ENCODE results near the gene SYNPO2.
"Not testable (repeated sequence)": the region's sequence is repeated elsewhere in the genome, so short reads cannot be mapped to it uniquely, and the experiment has no call there.

The SYNPO2 gene

DNA sequence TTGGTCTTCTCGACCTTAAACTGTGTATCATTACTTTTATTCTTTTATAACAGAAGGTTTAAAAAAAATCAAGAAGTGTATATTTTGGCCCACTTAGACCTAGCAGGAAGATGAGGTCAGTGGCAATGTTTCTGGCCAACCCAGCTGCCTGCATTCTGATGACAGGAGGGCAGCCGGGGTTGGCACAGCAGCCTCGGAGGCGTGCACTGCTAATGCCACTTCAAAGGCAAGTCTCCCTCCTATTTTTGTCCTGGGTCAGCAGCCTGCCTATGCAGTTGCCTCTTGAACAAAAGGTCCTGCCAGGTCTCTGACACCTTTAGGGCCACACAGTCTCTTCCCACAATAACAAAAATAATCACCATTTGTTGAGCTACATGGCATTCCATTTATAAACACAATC lies 157.6 kb downstream of the SYNPO2 start:
- no peak overlapping the region for H3K4me3 ChIP-seq (ENCODE audit: low read length, poor library complexity, severe bottlenecking)
- peaks cover 33% of the 10 kb centered on the region for H3K4me1 ChIP-seq (ENCODE audit: insufficient read depth, low read length, poor library complexity, severe bottlenecking)
- H2AFZ ChIP-seq (ENCODE audit: low read length): peak overlapping the region; percentile 71

DNA sequence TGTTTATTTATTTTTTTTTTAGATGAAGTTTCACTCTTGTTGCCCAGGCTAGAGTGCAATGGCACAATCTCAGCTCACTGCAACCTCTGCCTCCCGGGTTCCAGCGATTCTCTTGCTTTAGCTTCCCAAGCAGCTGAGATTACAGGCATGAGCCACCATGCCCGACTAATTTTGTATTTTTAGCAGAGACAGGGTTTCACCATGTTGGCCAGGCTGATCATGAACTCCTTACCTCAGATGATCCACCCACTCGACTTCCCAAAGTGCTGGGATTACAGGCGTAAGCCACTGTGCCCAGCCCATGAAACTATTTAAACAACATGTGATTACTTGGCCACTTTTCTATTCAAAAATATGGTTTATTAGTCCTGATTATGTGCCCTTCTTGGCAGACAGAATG lies 158.4 kb downstream of the SYNPO2 start:
- Histone ChIP-seq H2AFZ (ENCODE audit: low read length) (peak overlapping the region; percentile 71; the same call in 1 of the 2 replicates), H3K4me2 (ENCODE audit: low read depth, low read length, poor library complexity, severe bottlenecking) (peak overlapping the region; percentile 41), H3K4me1 (ENCODE audit: insufficient read depth, low read length, poor library complexity, severe bottlenecking) (peaks cover 29% of the 10 kb centered on the region)
- not testable (repeated sequence) for H3K9me3 ChIP-seq (ENCODE audit: insufficient read depth, low read depth, low read length); H3K36me3 ChIP-seq (ENCODE audit: insufficient read depth, low read length); H3K79me2 ChIP-seq (ENCODE audit: insufficient read depth, low read length); H3F3A ChIP-seq (ENCODE audit: low read depth); H3K9me2 ChIP-seq (replicated peaks; ENCODE audit: low read depth, low read length); H3K4me3 ChIP-seq (ENCODE audit: low read length, poor library complexity, severe bottlenecking); H3K9ac ChIP-seq (ENCODE audit: low read depth, low read length, poor library complexity, severe bottlenecking); H4K20me1 ChIP-seq (ENCODE audit: insufficient read depth, low read length, poor library complexity, severe bottlenecking); H3K27me3 ChIP-seq (ENCODE audit: insufficient read depth, low read length, poor library complexity, severe bottlenecking)

More for the DNA sequence above, 157.6 kb downstream of the SYNPO2 start:
- Histone ChIP-seq H3K36me3 (ENCODE audit: insufficient read depth, low read length) (no peaks in the 10 kb centered on the region), H4K20me1 (ENCODE audit: insufficient read depth, low read length, poor library complexity, severe bottlenecking) (no peaks in the 10 kb centered on the region), H3K9me3 (ENCODE audit: insufficient read depth, low read depth, low read length) (no peaks in the 10 kb centered on the region), H3K9ac (ENCODE audit: low read depth, low read length, poor library complexity, severe bottlenecking) (no peak overlapping the region), H3K27me3 (ENCODE audit: insufficient read depth, low read length, poor library complexity, severe bottlenecking) (no peaks in the 10 kb centered on the region), H3K9me2 (replicated peaks; ENCODE audit: low read depth, low read length) (no peaks in the 10 kb centered on the region), H3K4me2 (ENCODE audit: low read depth, low read length, poor library complexity, severe bottlenecking) (peak overlapping the region; percentile 41), H3F3A (ENCODE audit: low read depth) (no peaks in the 10 kb centered on the region), H3K79me2 (ENCODE audit: insufficient read depth, low read length) (no peaks in the 10 kb centered on the region)
- TF ChIP-seq, protein P1, sequence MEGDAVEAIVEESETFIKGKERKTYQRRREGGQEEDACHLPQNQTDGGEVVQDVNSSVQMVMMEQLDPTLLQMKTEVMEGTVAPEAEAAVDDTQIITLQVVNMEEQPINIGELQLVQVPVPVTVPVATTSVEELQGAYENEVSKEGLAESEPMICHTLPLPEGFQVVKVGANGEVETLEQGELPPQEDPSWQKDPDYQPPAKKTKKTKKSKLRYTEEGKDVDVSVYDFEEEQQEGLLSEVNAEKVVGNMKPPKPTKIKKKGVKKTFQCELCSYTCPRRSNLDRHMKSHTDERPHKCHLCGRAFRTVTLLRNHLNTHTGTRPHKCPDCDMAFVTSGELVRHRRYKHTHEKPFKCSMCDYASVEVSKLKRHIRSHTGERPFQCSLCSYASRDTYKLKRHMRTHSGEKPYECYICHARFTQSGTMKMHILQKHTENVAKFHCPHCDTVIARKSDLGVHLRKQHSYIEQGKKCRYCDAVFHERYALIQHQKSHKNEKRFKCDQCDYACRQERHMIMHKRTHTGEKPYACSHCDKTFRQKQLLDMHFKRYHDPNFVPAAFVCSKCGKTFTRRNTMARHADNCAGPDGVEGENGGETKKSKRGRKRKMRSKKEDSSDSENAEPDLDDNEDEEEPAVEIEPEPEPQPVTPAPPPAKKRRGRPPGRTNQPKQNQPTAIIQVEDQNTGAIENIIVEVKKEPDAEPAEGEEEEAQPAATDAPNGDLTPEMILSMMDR (conservative IDR thresholded peaks at IDR 0.05; ENCODE audit: low read length): no peak
- TF ChIP-seq EZH2phosphoT487 (IDR thresholded peaks at IDR 0.05; ENCODE audit: borderline replicate concordance): no peak

DNA sequence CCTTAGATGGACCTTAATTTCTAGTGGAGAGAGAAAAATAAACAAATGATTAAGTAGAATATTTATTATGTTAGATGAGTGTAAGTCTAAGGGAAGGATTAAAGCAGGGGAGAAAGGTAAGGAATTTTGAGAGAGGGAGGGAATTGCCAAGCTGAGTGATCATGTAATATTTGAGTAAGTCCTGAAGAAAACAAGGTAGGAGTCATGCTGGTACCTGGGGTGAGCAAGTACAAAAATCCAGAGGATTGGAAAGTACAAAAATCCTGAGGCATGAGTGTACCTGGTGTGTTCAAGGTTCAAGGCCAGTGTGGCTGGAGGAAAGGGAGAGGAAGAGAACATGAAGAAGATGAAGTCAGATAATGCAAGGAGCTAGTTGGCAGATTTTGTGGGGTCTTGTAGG lies 159.8 kb downstream of the SYNPO2 start:
- no peaks in the 10 kb centered on the region for H3F3A ChIP-seq (ENCODE audit: low read depth)
- no peaks in the 10 kb centered on the region for H3K9me3 ChIP-seq (ENCODE audit: insufficient read depth, low read depth, low read length)
- no peak overlapping the region for H3K4me2 ChIP-seq (ENCODE audit: low read depth, low read length, poor library complexity, severe bottlenecking)
- H3K4me1 ChIP-seq (ENCODE audit: insufficient read depth, low read length, poor library complexity, severe bottlenecking): peaks cover 22% of the 10 kb centered on the region
- no peaks in the 10 kb centered on the region for H3K36me3 ChIP-seq (ENCODE audit: insufficient read depth, low read length)
- H3K27me3 ChIP-seq (ENCODE audit: insufficient read depth, low read length, poor library complexity, severe bottlenecking): no peaks in the 10 kb centered on the region
- H3K9me2 ChIP-seq (replicated peaks; ENCODE audit: low read depth, low read length): no peaks in the 10 kb centered on the region
- no peak for TF ChIP-seq EZH2phosphoT487 (IDR thresholded peaks at IDR 0.05; ENCODE audit: borderline replicate concordance)
- TF ChIP-seq, protein P1 (conservative IDR thresholded peaks at IDR 0.05; ENCODE audit: low read length): no peak
- no peaks in the 10 kb centered on the region for H4K20me1 ChIP-seq (ENCODE audit: insufficient read depth, low read length, poor library complexity, severe bottlenecking)
- H3K4me3 ChIP-seq (ENCODE audit: low read length, poor library complexity, severe bottlenecking): no peak overlapping the region
- no peak overlapping the region for H3K9ac ChIP-seq (ENCODE audit: low read depth, low read length, poor library complexity, severe bottlenecking)
- no peak overlapping the region for H2AFZ ChIP-seq (ENCODE audit: low read length)
- no peaks in the 10 kb centered on the region for H3K79me2 ChIP-seq (ENCODE audit: insufficient read depth, low read length)

DNA sequence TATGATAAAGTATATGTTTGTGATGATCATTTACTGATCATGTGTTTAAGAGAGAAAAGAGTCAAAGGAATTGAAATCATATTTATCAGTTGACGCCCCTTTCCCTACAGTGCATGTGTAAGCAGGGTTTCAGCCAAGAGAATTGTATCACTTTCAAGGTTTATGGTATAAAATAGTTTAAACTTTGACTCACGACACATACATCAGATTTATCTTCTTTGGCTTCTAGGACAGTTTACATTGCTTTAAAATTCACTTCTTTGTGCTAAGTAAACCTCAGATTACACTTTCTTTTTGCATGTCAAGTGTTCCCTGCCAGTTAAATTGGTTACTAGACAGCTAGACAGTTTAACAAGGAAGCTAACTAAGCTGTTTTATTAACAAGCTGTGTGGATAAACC lies 160.7 kb downstream of the SYNPO2 start:
- Histone ChIP-seq H3F3A (ENCODE audit: low read depth) (no peaks in the 10 kb centered on the region), H3K79me2 (ENCODE audit: insufficient read depth, low read length) (no peaks in the 10 kb centered on the region), H3K4me3 (ENCODE audit: low read length, poor library complexity, severe bottlenecking) (no peak overlapping the region), H3K9me2 (replicated peaks; ENCODE audit: low read depth, low read length) (no peaks in the 10 kb centered on the region), H4K20me1 (ENCODE audit: insufficient read depth, low read length, poor library complexity, severe bottlenecking) (no peaks in the 10 kb centered on the region), H3K4me2 (ENCODE audit: low read depth, low read length, poor library complexity, severe bottlenecking) (no peak overlapping the region), H3K4me1 (ENCODE audit: insufficient read depth, low read length, poor library complexity, severe bottlenecking) (peaks cover 22% of the 10 kb centered on the region), H2AFZ (ENCODE audit: low read length) (no peak overlapping the region), H3K36me3 (ENCODE audit: insufficient read depth, low read length) (no peaks in the 10 kb centered on the region), H3K9me3 (ENCODE audit: insufficient read depth, low read depth, low read length) (no peaks in the 10 kb centered on the region), H3K9ac (ENCODE audit: low read depth, low read length, poor library complexity, severe bottlenecking) (no peak overlapping the region), H3K27me3 (ENCODE audit: insufficient read depth, low read length, poor library complexity, severe bottlenecking) (no peaks in the 10 kb centered on the region)
- no peak for TF ChIP-seq EZH2phosphoT487 (IDR thresholded peaks at IDR 0.05; ENCODE audit: borderline replicate concordance)
- TF ChIP-seq, protein P1 (conservative IDR thresholded peaks at IDR 0.05; ENCODE audit: low read length): no peak

All from Loucy (cell line).